HG03460 (cell line): ENCODE results near the gene OR52I2.

Source experiments
- ATAC-seq: cut with Tn5 transposase; IDR thresholded peaks from one replicate; pipeline ENCODE4 v1.9.1; 2021; ENCODE audit not compliant: unreplicated experiment

Gene OR52I2

DNA sequence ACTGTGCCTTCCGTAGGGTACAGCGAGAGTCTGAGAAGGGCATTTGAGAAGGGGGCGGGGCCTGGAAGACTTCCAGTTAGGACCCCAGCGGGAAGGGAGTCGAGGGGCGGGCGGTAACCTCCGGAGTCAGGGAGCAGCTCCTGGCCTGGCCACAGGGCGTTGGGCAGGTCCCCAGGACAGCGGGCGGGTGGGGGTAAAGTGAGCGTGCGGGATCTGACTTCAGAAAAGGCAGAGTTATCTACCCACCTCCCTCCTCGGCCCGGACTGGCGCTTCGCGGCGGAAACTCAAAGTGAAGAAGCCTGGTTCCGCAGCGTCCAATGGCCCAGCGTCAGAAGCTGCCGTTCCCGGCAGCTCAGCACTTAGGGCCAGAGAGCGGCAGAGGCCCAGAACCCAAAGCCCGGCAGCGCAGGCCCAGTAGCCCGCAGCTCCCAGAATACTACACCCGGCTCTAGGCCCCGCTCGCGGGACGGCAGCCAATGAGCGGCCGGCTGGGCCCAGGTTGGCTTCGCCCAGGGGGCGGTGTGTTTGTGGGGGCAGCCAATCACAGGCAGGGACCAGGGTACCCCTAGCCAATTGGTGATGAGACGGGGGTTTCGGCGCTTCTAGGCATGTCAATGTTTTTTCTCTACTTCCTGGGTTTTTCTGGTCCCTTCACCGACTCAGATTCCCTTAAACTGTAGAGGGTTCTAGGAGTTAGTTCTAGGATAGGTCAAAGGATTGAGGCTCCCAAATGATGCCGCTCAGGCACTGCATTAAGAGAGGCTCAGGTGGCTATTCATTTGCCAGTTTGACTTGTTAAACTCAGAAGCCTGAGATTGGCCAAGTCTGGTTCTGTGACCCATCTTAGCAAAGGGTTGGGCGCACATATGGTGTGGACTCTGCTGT lies 26.5 kb downstream of the OR52I2 start, which contains the start of gene TRIM68:
Gene TRIM68 (minus strand): TSS at position 451 of the 886 bp plus-strand sequence. CDS start 2,727 bp downstream, outside the sequence.
- peak; percentile 100 for ATAC-seq

DNA sequence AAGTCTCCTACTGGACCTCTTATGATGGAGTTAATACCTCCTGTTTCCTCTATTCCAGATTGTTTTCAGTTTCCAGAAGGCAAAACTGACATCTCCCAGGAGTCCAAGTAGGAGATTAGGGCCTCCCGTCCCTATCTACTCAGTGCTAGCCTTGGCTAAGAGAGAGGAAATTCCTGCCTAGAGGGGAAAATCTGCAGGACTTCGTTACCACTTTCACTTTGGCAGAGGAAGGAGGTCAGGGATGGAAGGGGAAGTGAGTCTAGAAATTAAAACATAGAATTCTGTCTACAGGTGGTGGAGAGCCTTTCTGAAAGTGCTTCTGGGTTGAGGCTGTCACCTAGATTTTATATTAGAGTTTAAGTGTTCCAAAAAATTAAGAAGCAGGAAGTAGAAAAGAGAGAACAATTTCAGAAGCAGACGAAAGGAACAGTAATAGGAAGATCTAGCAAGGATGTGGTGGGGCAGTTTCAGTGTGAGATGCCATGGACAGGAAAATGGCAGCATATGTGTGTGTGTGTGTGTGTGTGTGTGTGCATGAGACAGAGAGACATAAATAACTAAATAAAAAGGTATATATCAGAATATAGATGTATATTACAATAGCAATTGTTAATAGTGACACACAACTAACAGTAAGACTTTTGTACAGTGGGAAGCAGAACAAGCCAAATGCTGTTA lies 28.9 kb downstream of the OR52I2 start:
- ATAC-seq: no peak

DNA sequence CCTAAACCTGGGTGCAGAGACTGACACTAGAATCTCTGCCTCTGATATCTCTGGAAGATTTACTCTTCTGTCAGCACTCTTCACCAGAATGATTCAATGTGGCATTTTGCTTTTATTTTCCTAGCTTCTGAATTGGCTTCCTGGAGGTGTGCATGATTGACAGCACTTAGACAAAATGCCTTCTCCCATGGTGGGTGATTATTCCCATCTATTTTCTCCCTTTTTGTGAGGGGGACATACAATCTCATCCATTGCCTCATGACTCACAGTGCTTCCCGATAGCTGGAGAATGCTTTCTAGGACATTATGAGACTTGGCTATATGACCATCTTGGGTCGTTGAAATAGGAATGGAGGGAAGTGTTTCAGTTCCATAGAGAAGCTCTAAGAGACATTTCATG lies 30.4 kb downstream of the OR52I2 start:
- no peak for ATAC-seq

DNA sequence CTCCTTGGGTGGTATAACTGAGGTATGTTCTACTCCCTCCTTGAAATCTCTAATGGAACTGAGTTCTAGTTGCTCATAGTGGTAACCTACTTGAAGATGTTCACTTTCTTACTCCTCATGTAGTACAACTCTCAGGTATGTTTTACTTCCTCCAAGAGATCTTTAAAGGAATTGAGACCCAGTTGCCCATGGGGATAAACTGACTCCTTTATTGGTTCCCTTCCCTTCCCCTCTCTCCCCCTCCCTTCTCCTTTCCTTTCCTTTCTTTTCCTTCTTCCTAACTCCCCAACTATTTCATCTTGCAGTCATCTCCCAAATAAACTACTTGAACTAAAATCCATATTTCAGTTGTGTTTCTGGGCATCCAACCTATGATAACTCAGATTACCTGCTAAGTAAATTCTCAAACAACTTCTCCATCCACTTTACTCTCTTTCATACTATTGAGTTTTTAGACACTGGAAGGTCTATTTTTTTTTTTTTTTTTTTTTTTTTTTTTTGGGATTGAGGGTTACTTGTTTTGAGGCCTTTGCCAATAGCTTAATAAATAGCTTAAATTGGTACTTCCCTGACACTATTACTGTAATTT lies 34.4 kb downstream of the OR52I2 start:
- no peak for ATAC-seq

DNA sequence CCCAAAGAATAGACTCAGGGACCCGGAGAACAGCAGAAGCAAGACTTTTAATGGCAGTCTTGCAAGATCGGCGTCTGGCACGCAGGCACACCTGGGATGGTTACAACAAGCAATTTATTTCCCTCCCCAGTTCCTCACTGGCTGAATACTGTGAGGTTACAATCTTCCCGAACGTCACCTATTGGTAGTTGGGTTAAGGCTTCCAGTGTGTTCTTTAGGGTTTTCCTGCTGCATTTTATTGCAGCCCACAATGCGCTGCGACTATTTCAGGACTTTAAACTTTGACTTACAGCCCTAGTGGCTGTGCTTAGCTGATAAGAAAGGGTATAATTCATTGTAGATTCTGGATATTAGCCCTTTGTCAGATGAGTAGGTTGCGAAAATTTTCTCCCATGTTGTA lies 38.0 kb downstream of the OR52I2 start:
- no peak for ATAC-seq

DNA sequence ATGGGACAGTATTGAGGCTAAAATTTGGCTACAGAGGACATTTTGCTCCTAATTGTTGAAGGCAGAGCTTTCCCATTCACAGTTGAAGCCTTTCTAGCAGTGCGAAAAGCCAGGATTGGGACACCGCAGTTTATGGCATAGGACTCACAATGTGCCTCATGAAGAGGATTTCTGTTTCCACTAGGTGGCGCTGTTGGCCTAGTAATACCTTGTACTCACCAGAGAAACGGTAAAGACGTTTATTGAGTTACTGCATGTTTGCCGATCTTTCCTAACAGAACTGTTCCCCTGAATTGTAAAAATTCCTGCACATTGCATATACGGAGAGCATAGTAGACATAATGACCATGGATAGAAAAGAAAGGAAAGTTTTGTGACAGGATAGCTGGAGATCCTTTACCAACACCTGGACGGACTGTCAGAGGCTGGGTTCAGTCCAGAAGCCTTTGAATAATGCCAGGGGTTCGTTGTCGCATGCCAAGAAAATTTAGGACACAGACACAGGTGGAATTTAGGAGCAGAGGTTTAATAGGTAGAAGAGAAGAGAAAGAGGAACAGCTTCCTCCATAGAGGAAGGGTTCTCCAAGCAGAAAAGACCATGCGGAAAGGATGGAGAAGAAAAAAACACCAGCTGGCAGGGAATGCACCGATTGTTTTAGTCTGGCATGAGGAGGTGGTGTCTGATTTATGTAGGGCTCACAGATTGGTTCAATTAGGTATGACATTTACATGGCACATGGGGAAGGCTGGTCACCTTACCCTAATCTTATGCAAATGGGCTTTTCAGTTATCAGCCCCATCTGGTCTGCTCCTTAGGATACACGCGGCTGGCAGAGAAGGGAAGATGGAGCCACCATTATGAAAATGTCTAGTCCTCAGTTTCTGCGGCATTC lies 44.9 kb downstream of the OR52I2 start:
- no peak for ATAC-seq

- ATAC-seq: no peak
Observed at GRCh38 chr11:4636136-4636535, 54.6 kb downstream of the OR52I2 start.

GRCh38 chr11:4636962-4637661 lies 55.6 kb downstream of the OR52I2 start, which contains the start of gene OR51D1:
Gene OR51D1, plus strand, starts transcription at chr11:4637477. Its CDS starts 2,314 bp downstream, at chr11:4639791.
- peak; percentile 99 for ATAC-seq

GRCh38 chr11:4637662-4638047 lies 56.1 kb downstream of the OR52I2 start:
- ATAC-seq: no peak

DNA sequence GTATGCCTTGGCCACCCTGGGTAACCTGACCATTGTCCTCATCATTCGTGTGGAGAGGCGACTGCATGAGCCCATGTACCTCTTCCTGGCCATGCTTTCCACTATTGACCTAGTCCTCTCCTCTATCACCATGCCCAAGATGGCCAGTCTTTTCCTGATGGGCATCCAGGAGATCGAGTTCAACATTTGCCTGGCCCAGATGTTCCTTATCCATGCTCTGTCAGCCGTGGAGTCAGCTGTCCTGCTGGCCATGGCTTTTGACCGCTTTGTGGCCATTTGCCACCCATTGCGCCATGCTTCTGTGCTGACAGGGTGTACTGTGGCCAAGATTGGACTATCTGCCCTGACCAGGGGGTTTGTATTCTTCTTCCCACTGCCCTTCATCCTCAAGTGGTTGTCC lies 58.4 kb downstream of the OR52I2 start:
- ATAC-seq: no peak

DNA sequence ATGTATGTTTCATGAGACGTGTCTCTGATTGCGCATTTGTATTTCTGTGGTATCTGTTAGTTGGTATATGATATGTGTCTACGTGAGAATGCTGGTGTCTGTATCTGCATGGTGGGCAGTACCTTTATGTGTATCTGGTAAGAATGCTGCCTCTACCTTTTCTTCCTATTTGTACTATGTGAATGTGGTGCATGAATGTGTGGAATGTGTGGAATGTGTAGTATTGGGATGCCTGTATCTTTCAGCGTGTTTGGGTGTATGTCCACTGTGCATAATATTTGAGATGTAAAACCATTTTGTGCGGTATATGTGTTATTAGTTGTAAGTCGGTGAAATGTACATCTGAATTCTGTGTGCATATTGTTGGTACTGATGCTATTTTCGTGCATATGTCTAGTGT lies 60.0 kb downstream of the OR52I2 start:
- ATAC-seq: no peak

- no peak for ATAC-seq
Observed at GRCh38 chr11:4642043-4642442, 60.5 kb downstream of the OR52I2 start.
